Esophagus (tissue), 2 donors: ENCODE data around the gene CXCL5. TPM values are rescaled to one million over a fixed set of nuclear protein-coding genes. Genes with fewer than 3 reads are reported as not detected.

Source experiments
- H3K27ac ChIP-seq, 2 donors: one replicate each; pipeline ENCODE4 v1.5.1; 2013; ENCODE audit warnings: low read depth in 2 of 2, mild to moderate bottlenecking in 2 of 2, inconsistent platforms in 1 of 2, low read length in 1 of 2, moderate library complexity in 1 of 2
- H3K27me3 ChIP-seq, 2 donors: one replicate each; pipeline ENCODE4 v1.6.1; 2013; ENCODE audit warnings: low read length in 2 of 2, control low read depth in 1 of 2, mild to moderate bottlenecking in 1 of 2; ENCODE audit not compliant: insufficient read depth in 2 of 2, control insufficient read depth in 1 of 2
- H3K36me3 ChIP-seq, 2 donors: one replicate each; pipeline ENCODE4 v1.6.1; 2013; ENCODE audit warnings: low read length in 1 of 2; ENCODE audit not compliant: control insufficient read depth in 2 of 2, insufficient read depth in 2 of 2
- H3K4me1 ChIP-seq, 2 donors: one replicate each; pipeline ENCODE4 v1.6.1; 2013; ENCODE audit warnings: low read length in 1 of 2; ENCODE audit not compliant: control insufficient read depth in 2 of 2, insufficient read depth in 2 of 2
- H3K4me3 ChIP-seq, 2 donors: one replicate each; pipeline ENCODE4 v1.5.1; 2013; ENCODE audit warnings: low read length in 2 of 2, mild to moderate bottlenecking in 2 of 2, low read depth in 1 of 2, moderate library complexity in 1 of 2
- H3K9me3 ChIP-seq, 2 donors: one replicate each; pipeline ENCODE4 v1.6.1; 2013; ENCODE audit warnings: mild to moderate bottlenecking in 2 of 2, low read depth in 1 of 2, low read length in 1 of 2, moderate library complexity in 1 of 2; ENCODE audit not compliant: control insufficient read depth in 2 of 2, insufficient read depth in 1 of 2
- WGBS, 2 donors: extraction: QIAGEN DNeasy Blood & Tissue Kit; methylation state at CpG; one replicate each; pipeline ENCODE4 v1.1.7; 2013; 5-methylcytosine and 5-hydroxymethylcytosine counted together
- polyA plus RNA-seq, 2 donors: library from polyadenylated mRNA; stranded (reverse); fragments of 200-250 nt; gene quantifications; one replicate each; pipeline ENCODE4 v1.2.3, GENCODE V29; 2013
- donor health status: healthy with polysubstance abuse.
- donor health status: Bipolar disorder and iron deficiency.

Gene CXCL5
- polyA plus RNA-seq, 2 donors, result 0.01 to 0.14 TPM

DNA sequence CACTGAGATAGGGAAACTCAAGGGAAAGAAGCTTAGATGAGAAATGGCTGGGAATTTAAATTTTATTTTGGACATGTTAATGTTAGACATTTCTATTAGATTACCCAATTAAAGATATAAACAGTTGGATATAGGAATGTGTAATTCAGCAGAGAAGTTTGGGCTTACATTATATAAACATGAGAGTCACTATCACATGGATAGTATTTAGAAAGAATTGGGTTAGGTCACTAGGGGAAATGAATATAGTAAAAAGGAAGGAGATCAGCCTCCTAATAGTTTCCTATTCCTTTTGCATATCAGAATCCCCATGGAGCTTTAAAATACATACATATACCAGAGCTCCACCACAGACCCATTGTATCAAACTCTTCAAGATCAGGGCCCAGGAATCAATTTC lies 19.6 kb upstream of the CXCL5 start:
- no peaks in the 10 kb centered on the region for H3K4me1 ChIP-seq
- H3K4me3 ChIP-seq, result no peak overlapping the region
- H3K27me3 ChIP-seq, result no peaks in the 10 kb centered on the region
- no peaks in the 10 kb centered on the region for H3K36me3 ChIP-seq
- no peaks in the 10 kb centered on the region for H3K9me3 ChIP-seq
- no peak overlapping the region for H3K27ac ChIP-seq

DNA sequence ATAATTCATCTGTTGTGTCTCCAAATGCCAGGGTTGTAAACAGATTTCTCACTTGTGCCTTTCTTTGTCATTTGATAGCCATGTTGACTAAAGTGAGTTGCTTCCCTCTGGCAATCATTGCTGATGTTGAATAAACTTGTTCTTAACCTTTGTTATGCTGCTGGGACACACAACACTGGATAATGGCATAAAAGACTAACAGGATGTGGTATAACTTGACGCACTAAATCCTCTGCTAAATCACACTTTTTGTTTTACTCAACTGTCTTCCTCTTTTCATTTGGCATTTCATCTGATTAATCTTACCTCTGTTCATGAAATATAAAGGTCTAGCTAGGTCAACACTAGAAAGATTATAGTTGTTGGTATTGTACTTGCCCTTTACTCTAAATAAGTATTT lies 17.6 kb upstream of the CXCL5 start:
- H3K27ac ChIP-seq, result no peak overlapping the region
- no peaks in the 10 kb centered on the region for H3K9me3 ChIP-seq
- no peaks in the 10 kb centered on the region for H3K27me3 ChIP-seq
- no peaks in the 10 kb centered on the region for H3K4me1 ChIP-seq
- H3K36me3 ChIP-seq, result no peaks in the 10 kb centered on the region
- no peak overlapping the region for H3K4me3 ChIP-seq
- 21 to 44% methylated on average over 1 of the region's 1 CpG for WGBS, 2 donors

DNA sequence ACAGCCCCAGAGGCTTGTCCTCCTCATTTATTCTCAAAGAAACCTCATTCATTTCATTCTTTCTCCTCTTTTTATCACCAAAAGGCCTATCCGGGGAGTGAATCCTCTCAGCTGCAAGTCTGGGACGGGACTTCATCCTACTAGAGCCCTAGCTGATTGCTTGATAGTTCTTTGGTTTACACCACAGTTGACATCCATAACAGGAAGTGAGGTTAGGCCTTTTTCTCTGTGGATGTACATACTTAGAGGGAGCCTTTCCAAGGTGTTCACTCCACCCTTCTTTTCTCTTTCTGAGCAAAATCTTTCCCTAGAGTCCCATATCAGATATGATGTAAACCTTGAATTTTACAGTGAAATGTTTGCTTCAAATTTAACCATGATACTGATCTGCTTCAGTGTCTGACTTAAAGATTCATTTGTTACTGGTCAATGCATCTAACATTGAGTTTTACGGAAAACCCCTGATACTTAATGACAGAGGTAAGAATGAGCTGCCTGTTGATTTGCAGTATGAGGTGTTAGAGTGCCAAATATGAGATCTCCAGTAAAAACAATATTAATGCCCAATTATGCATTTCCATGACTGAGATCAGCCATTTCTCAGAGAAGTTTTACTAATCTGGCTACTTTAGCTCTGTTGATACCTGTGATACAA lies 16.8 kb upstream of the CXCL5 start:
- no peaks in the 10 kb centered on the region for H3K9me3 ChIP-seq
- no peak overlapping the region for H3K4me3 ChIP-seq
- no peaks in the 10 kb centered on the region for H3K4me1 ChIP-seq
- no peaks in the 10 kb centered on the region for H3K27me3 ChIP-seq
- H3K36me3 ChIP-seq, result no peaks in the 10 kb centered on the region
- H3K27ac ChIP-seq, result no peak overlapping the region
- 88 to 90% methylated on average over 3 of the region's 3 CpGs for WGBS, 2 donors

DNA sequence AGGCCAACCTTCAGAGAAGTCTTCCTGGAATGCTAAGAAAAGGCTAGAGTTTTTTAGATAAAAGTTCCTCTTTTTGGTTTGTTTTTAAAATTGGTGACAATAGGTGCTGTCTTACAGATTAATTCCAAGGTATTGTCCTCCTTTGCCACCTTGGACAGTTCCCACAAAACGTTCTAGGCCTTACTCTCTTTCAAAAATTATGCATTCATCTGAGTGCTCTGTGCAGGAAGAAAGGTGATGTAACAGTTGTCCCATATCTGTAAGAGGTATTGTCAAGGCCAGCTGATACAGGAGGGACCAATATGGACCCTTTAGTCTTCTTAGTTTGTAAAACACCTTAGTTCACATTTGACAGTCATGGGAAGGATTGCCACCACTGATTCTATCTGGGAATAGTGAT lies 15.9 kb upstream of the CXCL5 start:
- no peaks in the 10 kb centered on the region for H3K36me3 ChIP-seq
- no peaks in the 10 kb centered on the region for H3K27me3 ChIP-seq
- no peaks in the 10 kb centered on the region for H3K4me1 ChIP-seq
- 13 to 17% methylated on average over 1 of the region's 1 CpG for WGBS, 2 donors
- no peak overlapping the region for H3K27ac ChIP-seq
- H3K4me3 ChIP-seq, result no peak overlapping the region
- no peaks in the 10 kb centered on the region for H3K9me3 ChIP-seq

DNA sequence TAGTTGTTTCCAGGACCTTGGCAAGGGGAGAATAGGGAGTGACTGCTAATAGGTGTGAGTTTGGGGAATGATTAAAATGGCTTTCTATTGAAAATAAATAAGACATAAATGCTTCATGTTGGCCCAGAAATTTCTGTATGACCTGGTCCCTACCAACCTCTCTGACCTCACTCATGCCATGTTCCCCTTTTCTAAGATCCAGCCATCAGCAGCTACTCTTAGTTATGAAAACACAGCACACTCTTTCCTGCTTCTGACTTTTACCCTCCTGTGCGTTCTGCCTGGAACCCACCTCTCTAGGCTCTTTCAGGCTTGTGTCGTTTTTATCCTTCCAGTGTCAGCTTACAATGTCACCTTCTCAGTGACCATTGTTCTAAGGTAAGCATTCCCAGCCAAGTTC lies 14.8 kb upstream of the CXCL5 start:
- Histone ChIP-seq H3K4me1 (no peaks in the 10 kb centered on the region), H3K36me3 (no peaks in the 10 kb centered on the region), H3K4me3 (no peak overlapping the region), H3K9me3 (no peaks in the 10 kb centered on the region), H3K27me3 (no peaks in the 10 kb centered on the region), H3K27ac (no peak overlapping the region)
- WGBS, 2 donors, result 58 to 60% methylated on average over 2 of the region's 2 CpGs

DNA sequence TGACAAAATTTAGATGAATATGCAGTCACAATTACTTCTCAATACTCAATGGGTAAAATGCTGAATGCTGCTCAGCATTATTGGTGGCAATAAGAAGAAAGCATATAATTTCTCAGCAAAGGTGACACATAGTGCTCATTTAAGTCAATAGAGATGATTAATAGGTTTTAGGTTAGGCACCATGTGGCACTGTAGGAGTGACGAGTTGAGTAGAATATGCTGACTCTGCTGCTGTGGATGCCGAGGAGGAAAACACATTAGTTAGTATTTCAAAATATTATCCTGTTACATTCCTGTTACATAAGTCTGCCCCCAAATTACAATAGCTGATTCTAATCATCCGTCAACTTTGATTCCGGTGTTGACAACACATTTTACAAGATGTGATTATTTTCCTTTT lies 13.7 kb upstream of the CXCL5 start:
- Histone ChIP-seq H3K36me3 (no peaks in the 10 kb centered on the region), H3K9me3 (no peaks in the 10 kb centered on the region), H3K27ac (no peak overlapping the region), H3K4me1 (no peaks in the 10 kb centered on the region), H3K4me3 (no peak overlapping the region), H3K27me3 (no peaks in the 10 kb centered on the region)
- WGBS, 2 donors, result 77 to 90% methylated on average over 4 of the region's 4 CpGs

DNA sequence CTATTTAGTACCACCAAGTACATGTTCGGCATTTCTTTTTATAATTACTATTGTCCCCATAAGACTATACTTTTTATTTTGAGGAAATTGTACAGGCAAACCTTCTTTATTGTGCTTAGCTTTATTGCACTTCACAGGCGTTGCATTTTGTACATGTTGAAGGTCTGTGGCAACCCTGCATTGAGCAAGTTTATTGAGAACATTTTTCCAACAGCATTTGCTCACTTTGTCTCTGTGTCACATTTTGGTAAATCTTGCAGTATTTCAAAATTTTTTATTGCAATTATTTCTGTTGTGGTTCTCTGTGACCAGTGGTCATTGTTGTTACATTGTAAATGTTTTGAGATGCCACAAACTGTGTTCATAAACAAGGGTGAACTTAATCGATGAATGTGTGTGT lies 10.8 kb upstream of the CXCL5 start:
- Histone ChIP-seq H3K4me1 (no peaks in the 10 kb centered on the region), H3K27ac (no peak overlapping the region), H3K4me3 (no peak overlapping the region), H3K27me3 (no peaks in the 10 kb centered on the region), H3K36me3 (no peaks in the 10 kb centered on the region), H3K9me3 (no peaks in the 10 kb centered on the region)
- WGBS, 2 donors, result 88 to 90% methylated on average over 3 of the region's 3 CpGs

DNA sequence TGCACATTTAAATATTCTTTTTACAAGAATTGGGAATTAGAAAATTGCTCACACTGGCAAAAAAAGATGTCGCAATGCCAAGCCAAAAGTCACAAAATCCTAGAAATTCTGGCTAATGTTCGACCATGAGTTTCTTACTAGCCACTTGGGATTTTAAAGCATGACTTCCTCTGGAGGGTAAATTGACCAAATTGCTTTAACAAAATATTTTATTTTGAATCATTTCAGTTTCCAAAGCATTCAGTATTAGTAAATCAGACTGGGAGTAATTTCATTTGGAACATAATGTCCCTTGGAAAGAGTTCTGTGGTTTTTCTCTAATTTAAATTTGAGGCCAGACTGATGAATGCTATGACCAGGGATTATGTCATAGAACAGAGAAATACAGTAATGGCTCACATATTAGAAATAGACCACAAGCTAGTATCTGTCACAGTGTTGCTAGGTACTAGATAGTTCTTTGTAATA lies 7.6 kb upstream of the CXCL5 start:
- no peaks in the 10 kb centered on the region for H3K4me1 ChIP-seq
- H3K27me3 ChIP-seq, result no peaks in the 10 kb centered on the region
- H3K36me3 ChIP-seq, result no peaks in the 10 kb centered on the region
- no peaks in the 10 kb centered on the region for H3K9me3 ChIP-seq
- no peak overlapping the region for H3K4me3 ChIP-seq
- H3K27ac ChIP-seq, result no peak overlapping the region
- 74 to 83% methylated on average over 2 of the region's 2 CpGs for WGBS, 2 donors

DNA sequence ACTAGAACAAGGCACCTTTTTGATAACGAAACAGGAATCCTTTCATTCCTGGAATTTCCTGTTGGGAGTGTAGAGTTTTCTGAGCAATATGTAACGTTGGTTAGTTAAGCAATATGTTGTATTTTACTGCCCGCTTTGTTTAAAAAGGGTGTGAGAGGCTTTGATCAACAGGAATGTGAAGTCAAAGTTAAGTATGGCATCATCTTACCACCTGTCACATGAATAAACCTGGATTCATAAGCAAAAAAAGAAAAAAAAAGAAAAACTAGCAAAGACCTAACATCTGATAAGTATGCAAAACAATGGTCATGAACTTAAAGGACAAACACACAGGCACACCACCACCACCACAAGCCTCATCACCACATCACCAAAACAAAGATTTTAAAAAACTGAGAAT lies 7.1 kb upstream of the CXCL5 start:
- H3K27me3 ChIP-seq, result no peaks in the 10 kb centered on the region
- no peaks in the 10 kb centered on the region for H3K36me3 ChIP-seq
- no peak overlapping the region for H3K4me3 ChIP-seq
- no peak overlapping the region for H3K27ac ChIP-seq
- H3K4me1 ChIP-seq, result no peaks in the 10 kb centered on the region
- no peaks in the 10 kb centered on the region for H3K9me3 ChIP-seq
- WGBS, 2 donors, result 31 to 37% methylated on average over 3 of the region's 3 CpGs

DNA sequence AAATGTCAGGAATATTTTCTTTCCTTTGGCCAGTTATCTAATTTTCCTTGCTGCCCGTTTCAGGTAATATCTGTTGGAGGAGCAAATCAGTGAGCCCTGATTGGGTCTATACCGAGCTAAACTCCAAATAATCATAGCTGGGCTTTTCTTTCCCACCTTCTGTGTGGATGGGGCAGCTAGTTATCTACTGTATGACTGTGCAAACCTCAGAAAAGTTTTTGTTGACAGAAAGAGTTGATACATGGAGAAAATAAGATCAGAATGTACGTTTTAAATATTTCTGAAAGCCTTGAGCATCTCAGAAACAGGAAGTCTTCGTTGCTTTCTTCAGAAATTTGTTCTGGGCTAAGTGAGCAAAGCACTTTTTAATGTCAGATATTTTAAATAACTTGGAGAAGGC lies 6.2 kb upstream of the CXCL5 start:
- no peak overlapping the region for H3K4me3 ChIP-seq
- WGBS, 2 donors, result 57 to 59% methylated on average over 4 of the region's 4 CpGs
- H3K9me3 ChIP-seq, result no peaks in the 10 kb centered on the region
- no peak overlapping the region for H3K27ac ChIP-seq
- no peaks in the 10 kb centered on the region for H3K4me1 ChIP-seq
- no peaks in the 10 kb centered on the region for H3K36me3 ChIP-seq
- H3K27me3 ChIP-seq, result no peaks in the 10 kb centered on the region
